Activated CD8-positive, alpha-beta T cell treated with anti-CD3 and anti-CD28 coated beads for 36 hours (primary cell): Measurements from ENCODE around the gene TFB2M. TPM values are rescaled to one million over a fixed set of nuclear protein-coding genes. Genes with fewer than 3 reads are reported as not detected.
A peak's percentile ranks its signal among the peaks of the same experiment; 100 is the strongest.
"Not testable (repeated sequence)": the region's sequence is repeated elsewhere in the genome, so short reads cannot be mapped to it uniquely, and the experiment has no call there.

ENCODE experiments used
- ATAC-seq: fragments of 200-7000 bp; cut with Tn5 transposase; one replicate; pipeline ENCODE4 v1.10.0; 2021; ENCODE audit warnings: mild to moderate bottlenecking, moderate library complexity
- CTCF ChIA-PET: fragments of 350-600 bp; sonication (Branson Sonifier 250); formaldehyde crosslinking; loops from one replicate; lab custom pipeline; 2021; ENCODE audit warnings: antibody characterized with exemption; lab: Charles Lee
- POLR2A ChIA-PET: fragments of 350-600 bp; sonication (Branson Sonifier 250); formaldehyde crosslinking; loops from one replicate; lab custom pipeline; 2021; ENCODE audit warnings: antibody characterized with exemption; lab: Charles Lee
- DNase-seq: peaks from one replicate; pipeline ENCODE4 v3.0.0-alpha.2; 2020
- H3K27ac Mint-ChIP-seq: one replicate; pipeline ENCODE4 v1.8.0; 2021; ENCODE audit warnings: mild to moderate bottlenecking, mixed read lengths
- H3K27me3 Mint-ChIP-seq: one replicate; pipeline ENCODE4 v1.8.0; 2021; ENCODE audit warnings: mixed read lengths
- H3K36me3 Mint-ChIP-seq: one replicate; pipeline ENCODE4 v1.8.0; 2021; ENCODE audit warnings: low read depth, mixed read lengths
- H3K4me1 Mint-ChIP-seq: one replicate; pipeline ENCODE4 v1.8.0; 2021; ENCODE audit warnings: low read depth, mixed read lengths
- H3K4me3 Mint-ChIP-seq: one replicate; pipeline ENCODE4 v1.8.0; 2021; ENCODE audit warnings: mild to moderate bottlenecking, moderate library complexity, mixed read lengths
- H3K9me3 Mint-ChIP-seq: one replicate; pipeline ENCODE4 v1.8.0; 2021; ENCODE audit warnings: mixed read lengths
- intact Hi-C: fragments of 100-400 bp; cut with micrococcal nuclease; formaldehyde crosslinking; loops from one replicate; pipeline ENCODE4 v1.10.0; 2022
- total RNA-seq, 2 experiments: library from RNA; stranded (reverse); gene quantifications; one replicate each; pipeline ENCODE4 v1.2.3, GENCODE V29; 2021
- TF ChIP-seq, protein P1 (sequence below): fragments of 200-600 bp; IDR thresholded peaks from one replicate; pipeline ENCODE4 v1.8.0; 2022; ENCODE audit warnings: antibody characterized with exemption, mild to moderate bottlenecking

The TFB2M gene
- total RNA-seq, 2 experiments from 2014 or later, result 16.0 TPM

DNA sequence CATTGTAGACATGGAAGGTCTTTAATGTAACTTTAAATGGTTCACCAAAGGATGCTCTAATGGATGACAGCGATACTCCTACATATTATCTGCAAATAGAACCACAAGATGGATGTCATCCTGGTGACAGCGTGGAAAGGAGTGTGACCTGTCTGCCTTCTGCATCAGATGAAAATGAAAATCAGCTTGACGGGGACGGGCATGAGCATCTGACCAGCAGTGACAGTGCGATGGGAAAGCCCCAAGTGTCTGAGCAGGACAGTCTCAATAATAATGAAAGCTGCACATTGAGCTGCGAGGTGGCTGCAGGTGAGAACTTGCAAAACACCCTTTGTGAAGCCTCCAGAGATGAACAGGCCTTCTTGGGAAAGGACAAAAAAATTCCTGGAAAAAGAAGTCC lies 25.4 kb upstream of the TFB2M start:
- Mint-ChIP-seq H3K4me1 (peaks cover 45% of the 10 kb centered on the region), H3K27me3 (no peaks in the 10 kb centered on the region), H3K27ac (peak overlapping the region; percentile 44), H3K4me3 (no peak overlapping the region), H3K9me3 (peaks cover 1% of the 10 kb centered on the region), H3K36me3 (peaks cover 43% of the 10 kb centered on the region)
- CTCF ChIA-PET, result interaction anchor here (2.5 kb wide), 1 partner anchor 10 kb away, joined by 5 read pairs; no protein-coding TSS in a partner anchor
- DNase-seq (peak; percentile 42), ATAC-seq (peak; percentile 61)
- TF ChIP-seq, protein P1, sequence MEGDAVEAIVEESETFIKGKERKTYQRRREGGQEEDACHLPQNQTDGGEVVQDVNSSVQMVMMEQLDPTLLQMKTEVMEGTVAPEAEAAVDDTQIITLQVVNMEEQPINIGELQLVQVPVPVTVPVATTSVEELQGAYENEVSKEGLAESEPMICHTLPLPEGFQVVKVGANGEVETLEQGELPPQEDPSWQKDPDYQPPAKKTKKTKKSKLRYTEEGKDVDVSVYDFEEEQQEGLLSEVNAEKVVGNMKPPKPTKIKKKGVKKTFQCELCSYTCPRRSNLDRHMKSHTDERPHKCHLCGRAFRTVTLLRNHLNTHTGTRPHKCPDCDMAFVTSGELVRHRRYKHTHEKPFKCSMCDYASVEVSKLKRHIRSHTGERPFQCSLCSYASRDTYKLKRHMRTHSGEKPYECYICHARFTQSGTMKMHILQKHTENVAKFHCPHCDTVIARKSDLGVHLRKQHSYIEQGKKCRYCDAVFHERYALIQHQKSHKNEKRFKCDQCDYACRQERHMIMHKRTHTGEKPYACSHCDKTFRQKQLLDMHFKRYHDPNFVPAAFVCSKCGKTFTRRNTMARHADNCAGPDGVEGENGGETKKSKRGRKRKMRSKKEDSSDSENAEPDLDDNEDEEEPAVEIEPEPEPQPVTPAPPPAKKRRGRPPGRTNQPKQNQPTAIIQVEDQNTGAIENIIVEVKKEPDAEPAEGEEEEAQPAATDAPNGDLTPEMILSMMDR, result no peak
- POLR2A ChIA-PET, result interaction anchor here (2.2 kb wide), 1 partner anchor 14 kb away, joined by 10 read pairs; no protein-coding TSS in a partner anchor
- intact Hi-C loops, result no loop called here

DNA sequence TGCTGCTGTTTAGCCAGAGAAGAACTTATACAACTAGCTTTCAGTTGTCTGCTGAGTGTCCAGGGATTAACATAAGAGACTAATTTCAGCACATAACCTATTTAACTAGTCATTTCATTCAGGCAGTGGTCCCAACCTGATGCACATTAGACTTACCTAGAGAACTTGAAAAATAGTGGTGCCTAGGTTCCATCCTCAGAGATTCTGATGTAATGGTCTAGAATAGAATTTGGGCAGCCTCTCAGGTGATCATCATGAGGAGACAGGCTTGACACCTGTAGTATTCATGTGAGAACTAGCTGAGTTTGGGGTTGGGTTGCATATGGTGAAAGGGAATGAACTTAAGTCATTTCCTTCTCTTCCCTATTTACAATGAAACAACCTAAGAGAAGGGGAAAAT lies 25.0 kb upstream of the TFB2M start:
- peak overlapping the region; percentile 44 for H3K27ac Mint-ChIP-seq
- peaks cover 45% of the 10 kb centered on the region for H3K4me1 Mint-ChIP-seq
- ATAC-seq (no peak), DNase-seq (no peak)
- peaks cover 42% of the 10 kb centered on the region for H3K36me3 Mint-ChIP-seq
- intact Hi-C loops, result no loop called here
- ChIA-PET POLR2A (interaction anchor here (2.2 kb wide), 1 partner anchor 13 kb away, joined by 10 read pairs; no protein-coding TSS in a partner anchor), CTCF (interaction anchor here (2.5 kb wide), 1 partner anchor 11 kb away, joined by 5 read pairs; no protein-coding TSS in a partner anchor)
- no peak overlapping the region for H3K4me3 Mint-ChIP-seq
- TF ChIP-seq, protein P1, result no peak
- peaks cover 1% of the 10 kb centered on the region for H3K9me3 Mint-ChIP-seq
- H3K27me3 Mint-ChIP-seq, result no peaks in the 10 kb centered on the region

DNA sequence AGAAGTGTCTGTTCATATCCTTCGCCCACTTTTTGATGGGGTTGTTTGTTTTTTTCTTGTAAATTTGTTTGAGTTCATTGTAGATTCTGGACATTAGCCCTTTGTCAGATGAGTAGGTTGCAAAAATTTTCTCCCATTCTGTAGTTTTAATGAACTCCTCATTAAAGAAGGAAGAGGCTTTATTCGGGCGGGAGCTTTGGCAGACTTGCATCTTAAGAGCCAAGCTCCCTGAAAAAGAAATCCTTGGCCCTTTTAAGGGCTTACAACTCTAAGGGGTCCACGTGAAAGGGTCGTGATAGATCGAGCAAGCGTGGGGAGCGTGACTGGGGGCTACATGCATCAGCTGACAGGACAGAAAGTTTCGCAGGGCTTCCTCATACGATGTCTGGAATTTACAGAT lies 23.9 kb upstream of the TFB2M start:
- intact Hi-C loops, H3K9me3 Mint-ChIP-seq, CTCF ChIA-PET, ATAC-seq, DNase-seq, H3K27ac Mint-ChIP-seq, H3K27me3 Mint-ChIP-seq, H3K4me3 Mint-ChIP-seq, POLR2A ChIA-PET: not testable (repeated sequence)
- peaks cover 33% of the 10 kb centered on the region for H3K36me3 Mint-ChIP-seq
- peaks cover 40% of the 10 kb centered on the region for H3K4me1 Mint-ChIP-seq

DNA sequence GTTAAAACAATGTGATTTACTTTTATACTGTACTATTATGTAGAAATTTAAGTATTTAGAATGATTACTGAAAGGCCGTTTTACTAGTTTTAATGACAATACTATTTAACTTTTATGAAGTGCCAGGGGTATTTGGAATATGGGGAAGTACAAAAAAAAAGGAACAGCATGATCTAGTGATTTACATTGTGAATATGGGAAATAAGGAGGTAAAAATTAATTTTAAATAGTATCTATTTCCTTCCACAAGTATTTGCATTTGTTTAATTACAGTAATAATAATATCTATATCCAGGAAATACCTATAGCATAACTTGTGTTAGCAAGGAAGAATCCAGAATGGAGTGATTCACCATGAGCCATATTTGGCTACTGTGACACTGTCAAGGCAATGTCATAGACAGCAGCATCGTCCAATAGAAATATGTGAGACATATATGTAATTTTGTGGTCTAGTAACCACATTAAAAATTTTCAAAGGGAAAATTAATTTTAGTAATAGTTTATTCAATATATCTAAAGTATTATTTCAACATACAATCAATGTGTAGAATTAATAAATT lies 22.2 kb upstream of the TFB2M start:
- no peaks in the 10 kb centered on the region for H3K27me3 Mint-ChIP-seq
- H3K36me3 Mint-ChIP-seq, result peaks cover 38% of the 10 kb centered on the region
- TF ChIP-seq, protein P1, result no peak
- H3K4me3 Mint-ChIP-seq, result no peak overlapping the region
- ATAC-seq (peak; percentile 32), DNase-seq (no peak)
- POLR2A ChIA-PET, result no interaction called here
- H3K9me3 Mint-ChIP-seq, result peaks cover 1% of the 10 kb centered on the region
- no peak overlapping the region for H3K27ac Mint-ChIP-seq
- H3K4me1 Mint-ChIP-seq, result peaks cover 49% of the 10 kb centered on the region
- intact Hi-C loops, result no loop called here
- CTCF ChIA-PET, result no interaction called here

DNA sequence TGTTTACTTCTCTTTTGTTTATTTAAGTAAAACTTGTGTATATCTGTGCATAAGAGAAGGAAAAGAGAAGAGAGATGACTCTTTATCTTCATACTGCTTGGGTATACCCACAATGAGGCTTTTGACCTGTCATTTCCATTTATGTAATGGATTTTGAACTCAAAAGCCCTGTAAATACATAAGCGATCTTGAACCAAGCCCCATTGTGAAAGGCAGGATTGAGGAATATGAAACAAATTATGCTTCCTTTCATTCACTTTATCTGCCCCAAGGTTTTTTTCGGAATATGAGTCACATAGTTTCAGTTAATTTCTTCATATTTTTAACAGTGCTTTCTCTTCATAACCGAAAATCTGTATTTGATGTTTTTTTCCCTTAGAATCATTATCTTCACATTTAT lies 21.5 kb upstream of the TFB2M start:
- Mint-ChIP-seq H3K4me3 (no peak overlapping the region), H3K27ac (peak overlapping the region; percentile 20), H3K9me3 (peaks cover 1% of the 10 kb centered on the region), H3K4me1 (peaks cover 52% of the 10 kb centered on the region), H3K27me3 (no peaks in the 10 kb centered on the region), H3K36me3 (peaks cover 37% of the 10 kb centered on the region)
- POLR2A ChIA-PET, result no interaction called here
- DNase-seq (no peak), ATAC-seq (no peak)
- intact Hi-C loops, result no loop called here
- CTCF ChIA-PET, result no interaction called here
- TF ChIP-seq, protein P1, result no peak
